GM19467 (cell line): ENCODE data around the gene NR2F2.

Experiments
- ATAC-seq: cut with Tn5 transposase; IDR thresholded peaks from one replicate; pipeline ENCODE4 v1.9.1; 2021; ENCODE audit warnings: mild to moderate bottlenecking, moderate library complexity; ENCODE audit not compliant: unreplicated experiment

NR2F2 gene

DNA sequence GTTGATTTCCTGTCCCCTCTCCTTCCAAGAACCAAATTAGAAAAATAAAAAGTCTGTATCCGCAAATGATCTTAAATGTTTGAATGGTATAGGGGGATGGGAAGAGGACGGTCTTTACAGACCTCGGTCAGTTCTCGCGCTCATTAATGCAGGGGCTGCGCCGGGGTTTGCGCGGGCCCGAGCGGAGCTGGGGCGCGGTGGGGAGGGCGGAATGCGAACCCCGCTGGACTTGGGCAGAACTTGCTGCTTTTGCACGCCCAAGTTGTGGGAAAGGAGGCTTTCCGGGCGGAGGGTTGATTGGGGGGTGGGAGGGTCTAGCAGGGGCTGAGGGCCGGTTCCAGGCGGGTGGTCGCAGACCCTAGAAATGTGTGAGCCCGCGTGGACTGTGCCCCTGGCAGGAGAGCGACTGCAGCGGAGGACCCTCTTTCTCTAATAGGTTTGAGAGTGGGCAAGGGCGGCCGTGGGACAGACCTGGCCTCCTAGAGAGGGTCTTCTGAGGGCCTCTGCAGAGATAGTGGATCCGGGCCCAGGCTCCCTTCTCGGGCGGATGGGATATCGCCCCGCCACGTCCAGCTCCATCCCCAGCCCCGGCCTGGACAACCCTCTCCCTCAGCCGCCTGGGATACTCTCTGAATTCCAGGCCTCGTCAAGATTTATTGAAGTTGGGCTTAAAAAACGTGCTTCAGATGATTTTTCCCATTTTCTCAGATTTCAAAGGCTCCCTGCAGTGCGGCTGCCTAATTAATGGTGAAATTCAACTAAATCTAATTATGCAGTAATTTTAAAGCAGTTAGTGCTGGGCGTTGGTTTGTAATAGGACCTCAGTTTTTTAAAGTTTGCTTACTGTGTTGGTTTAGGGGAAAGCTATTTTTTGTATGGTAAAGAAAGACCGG lies 11.3 kb downstream of the NR2F2 start:
- ATAC-seq, result no peak

DNA sequence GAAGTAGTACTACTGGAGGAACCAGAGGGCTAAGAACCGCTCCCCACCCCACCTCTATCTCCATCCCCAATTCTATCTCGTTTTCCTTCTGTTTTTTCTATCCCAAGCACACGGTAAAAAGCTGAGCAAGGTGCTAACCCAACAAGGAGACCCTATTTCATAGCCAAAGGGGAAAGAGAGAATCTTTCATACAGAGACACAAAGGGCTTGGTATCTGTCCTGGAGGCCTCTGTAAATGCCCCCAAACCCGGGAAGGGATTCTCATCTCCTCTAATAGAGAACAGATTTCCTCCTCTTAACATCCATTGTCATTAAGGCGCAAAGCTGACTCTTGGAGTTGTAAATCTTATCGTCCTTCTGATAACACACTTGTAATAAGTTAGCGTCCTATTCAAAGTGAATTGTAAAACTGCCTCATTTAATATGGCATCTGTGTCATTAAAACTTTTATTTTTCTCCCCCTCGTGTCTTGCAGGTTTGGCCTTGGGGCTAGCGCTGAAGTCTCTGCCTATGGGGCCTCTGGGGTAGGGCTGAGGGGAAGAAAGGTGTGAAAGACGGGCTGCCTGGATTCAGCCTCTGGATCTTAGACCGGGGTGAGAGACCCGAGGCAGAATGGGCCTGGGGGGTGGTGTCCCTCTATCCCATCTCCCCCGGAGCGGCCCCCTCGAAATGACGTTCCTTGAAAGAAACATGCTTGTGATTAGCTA lies 12.1 kb downstream of the NR2F2 start:
- ATAC-seq, result no peak

DNA sequence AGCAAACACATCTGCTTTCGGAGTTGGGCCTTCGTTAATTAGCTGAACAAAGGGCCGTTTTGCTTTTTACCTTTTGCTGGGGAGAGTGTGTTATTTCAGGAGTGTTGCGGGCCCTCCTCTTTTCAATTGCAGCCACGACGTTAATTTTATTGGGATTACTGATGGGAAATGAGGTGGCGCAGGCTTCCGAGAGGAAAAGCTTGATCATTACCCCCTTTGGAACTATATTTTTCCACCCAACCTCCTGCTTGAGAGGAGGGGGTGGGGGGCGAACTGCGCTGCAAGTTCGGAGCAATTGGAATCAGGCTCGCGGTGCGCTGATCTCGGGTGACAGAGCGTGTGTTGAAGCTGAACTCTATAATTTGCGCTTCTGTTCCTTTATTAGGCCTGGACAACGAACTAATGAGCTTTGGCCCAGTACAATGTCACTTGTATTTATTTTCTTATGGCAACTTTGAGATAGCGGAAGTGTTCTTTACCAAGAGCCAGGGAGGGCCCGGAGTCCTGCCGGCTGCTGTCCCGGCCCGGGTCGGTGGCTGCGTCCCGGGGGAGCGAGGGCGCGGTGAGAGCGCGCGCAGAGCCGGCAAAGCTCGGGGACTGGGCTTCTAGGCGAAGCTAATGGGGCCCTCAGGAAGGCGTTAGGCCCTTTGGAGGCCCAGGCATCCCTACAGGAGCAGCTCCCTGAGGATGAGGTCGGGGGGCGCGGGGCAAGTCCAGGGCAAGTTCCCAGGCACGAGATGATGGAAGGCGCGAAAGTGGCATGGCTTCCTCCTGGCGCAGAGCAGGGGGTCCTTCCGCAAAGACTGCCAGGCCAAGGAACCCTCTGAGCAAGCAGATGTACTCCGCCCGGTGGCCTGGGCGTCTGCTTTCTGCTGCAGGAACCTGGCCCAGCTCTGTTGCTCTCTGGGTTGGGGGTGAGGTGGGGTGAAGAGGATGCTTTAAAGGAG lies 12.9 kb downstream of the NR2F2 start:
- ATAC-seq, result no peak

DNA sequence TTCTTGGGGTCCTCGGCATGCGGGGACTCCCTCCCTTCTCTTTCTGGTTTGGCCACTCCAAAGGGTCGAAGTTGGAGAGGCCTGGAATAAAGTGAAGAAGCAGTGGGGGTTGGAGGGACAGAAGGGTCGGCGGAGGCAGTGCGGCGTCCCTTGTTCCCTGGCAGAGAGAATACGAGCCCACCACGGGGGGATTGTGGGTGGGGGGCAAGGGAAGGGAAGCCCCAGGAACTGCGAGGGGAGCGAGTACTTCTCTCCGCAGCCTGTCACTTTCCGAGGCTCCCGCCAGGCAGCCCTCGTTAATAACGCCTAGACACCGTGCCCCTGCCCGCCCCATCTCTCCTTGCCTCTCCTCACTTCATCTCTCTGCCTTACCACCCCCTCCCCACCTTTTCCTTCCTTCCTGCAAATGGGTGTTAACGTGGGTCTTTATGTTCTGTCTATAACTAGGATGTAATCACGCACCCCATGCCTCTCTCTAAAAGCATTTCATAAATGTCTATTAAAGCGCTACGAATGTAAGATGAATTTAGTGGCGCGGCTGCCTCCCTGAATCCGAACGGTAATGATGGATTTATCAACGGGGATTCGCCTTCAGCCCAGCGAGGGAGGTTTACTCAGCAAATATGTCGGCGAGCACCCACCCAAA lies 13.7 kb downstream of the NR2F2 start:
- no peak for ATAC-seq

DNA sequence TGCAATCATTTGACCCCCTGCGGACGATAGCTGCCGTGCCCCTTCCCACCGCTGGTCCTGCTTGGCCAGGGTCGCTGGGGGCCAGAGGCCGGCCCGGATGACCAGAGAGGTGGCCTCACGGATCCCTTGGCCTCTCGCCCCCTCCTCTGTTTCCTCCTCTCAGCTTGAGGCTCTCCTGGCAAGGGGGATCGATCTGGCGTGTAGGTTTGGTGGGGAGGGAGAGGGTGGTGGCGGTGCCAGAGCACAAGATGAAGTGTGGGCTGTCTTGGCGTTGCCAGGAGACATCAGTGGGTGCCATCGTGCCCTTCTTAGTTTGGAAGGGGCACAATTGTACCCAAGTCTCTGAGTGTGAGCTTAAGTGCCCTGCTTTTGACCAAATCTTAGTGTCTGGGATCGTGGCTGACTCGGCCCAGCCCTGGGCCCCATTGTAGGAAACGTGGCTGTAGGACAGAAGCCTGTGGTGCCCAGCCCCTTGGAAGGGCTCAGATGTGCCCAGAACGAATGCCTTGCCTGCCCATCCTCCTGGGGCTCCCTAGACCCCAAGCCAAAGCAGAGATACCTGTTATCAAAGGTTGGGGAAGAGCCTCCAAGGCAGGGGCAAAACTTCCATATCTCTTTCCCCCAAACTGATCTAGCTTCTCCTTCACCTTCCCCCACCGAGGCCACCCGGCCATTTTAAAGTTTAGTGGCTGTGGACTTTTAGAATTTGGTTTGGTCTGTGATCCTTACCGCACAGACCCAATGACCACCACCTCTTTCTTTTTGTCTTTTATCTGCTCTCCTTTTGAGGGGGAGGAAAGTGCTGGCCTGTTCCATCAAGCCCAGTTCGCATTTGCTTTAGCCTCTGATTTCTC lies 14.4 kb downstream of the NR2F2 start:
- no peak for ATAC-seq

DNA sequence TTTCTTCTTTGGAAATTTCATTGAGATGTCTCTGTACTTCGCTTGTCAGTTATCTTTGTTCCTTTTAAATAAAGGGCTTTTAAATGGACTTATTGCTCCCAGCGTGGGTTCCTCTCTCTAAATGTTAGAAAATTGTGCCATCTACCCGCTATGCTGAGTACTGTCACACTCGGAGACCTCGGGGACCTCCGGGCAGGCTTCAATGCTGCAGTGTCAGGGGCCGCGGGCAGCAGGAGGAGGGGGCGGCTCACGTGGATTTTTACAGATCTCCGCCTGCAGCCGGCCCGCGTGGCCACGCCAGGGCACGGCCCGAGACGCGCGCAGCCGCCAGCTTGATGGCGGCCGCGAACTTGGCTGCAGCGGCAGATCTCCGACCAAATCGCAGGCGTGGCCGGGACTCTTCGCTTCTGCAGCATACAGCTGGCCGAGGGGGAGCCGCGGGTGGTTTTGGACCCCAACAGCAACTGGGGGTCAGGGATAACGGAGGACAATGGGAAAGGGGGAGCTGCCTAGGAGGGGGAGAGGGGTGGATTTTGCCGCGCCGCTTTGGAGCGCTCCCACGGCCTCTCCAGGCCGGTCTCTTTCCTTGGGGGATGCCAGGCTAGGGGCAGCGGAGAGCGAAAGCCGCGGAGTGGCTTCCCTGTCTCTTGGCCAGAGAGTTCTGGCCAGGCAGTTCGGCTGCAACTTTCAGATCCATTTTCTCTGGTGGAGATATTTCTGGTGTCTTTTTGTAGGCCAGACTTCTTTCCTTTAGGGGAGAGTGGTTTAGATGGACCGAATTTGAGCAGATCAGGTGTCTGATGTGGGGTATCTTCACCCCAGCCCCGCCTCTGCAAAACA lies 15.3 kb downstream of the NR2F2 start:
- ATAC-seq, result no peak

DNA sequence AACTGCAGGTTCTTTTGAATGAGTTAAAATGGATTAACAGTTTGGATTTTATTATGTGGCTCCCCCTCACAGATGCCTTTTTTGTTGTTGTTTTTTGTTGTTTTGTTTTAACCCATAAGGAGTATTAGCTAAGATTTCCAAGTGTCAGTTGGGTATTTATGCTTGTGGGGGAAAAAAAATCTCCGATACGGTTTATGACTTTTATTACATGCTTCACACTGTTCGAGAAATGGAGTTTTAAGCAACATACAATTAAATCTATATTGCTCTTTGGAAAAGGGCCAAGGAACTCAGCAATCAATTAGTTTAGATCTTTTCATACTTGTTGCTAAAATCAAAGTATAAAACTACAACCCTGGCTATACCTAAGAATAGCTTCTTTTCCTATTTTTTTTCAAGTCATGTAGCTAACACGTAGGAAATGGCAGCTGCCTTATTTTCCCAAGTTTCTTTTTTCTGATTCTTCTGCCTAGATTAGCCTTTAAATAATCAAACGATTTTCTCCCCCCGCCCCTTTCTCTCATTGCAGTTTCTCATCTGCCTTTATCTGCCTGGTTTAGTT lies 16.0 kb downstream of the NR2F2 start:
- ATAC-seq, result no peak

DNA sequence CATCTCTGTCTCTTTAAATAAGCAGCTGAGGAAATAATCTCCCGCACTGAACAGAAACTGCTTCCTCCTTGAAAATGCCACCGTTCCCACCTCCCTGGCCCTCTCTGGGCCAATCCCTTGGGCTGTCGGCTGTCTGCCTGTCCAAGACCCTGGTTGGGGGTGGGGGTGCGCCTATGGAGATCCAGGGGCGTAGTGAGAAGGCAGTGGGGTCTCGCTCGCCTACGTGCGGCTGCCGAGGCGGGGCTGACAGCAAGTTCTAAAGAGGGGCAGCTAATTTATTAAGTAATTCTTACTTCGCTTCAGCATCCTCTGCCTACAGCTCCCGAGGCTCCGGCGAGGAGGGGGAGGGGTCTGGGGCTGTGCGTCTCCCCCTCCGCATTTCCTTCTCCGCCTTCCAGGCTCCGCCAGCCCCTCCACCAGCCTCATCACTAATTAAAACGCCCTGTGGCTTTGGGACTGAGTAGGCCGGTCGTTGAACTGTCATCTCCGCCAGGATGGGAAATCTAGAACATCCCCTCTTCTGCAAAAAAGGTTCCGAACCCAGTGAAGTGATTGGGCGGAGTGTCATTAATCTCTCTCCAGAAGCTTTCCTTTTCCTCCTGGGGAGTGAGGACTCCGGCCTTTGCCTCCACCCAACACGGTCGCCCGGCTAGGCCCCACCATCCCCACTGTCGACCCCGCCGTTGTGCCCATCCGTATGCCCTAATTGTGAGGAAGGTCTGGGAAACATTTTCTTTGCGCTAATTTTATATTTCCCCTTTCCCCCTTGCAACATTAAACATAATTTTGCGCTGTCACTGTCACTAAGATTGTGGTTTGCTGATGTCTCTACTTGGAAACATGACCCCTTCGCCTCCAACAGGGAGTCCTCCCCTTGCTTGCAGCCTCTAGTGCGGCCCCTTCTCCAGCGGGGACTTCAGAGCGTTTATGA lies 16.9 kb downstream of the NR2F2 start:
- no peak for ATAC-seq

DNA sequence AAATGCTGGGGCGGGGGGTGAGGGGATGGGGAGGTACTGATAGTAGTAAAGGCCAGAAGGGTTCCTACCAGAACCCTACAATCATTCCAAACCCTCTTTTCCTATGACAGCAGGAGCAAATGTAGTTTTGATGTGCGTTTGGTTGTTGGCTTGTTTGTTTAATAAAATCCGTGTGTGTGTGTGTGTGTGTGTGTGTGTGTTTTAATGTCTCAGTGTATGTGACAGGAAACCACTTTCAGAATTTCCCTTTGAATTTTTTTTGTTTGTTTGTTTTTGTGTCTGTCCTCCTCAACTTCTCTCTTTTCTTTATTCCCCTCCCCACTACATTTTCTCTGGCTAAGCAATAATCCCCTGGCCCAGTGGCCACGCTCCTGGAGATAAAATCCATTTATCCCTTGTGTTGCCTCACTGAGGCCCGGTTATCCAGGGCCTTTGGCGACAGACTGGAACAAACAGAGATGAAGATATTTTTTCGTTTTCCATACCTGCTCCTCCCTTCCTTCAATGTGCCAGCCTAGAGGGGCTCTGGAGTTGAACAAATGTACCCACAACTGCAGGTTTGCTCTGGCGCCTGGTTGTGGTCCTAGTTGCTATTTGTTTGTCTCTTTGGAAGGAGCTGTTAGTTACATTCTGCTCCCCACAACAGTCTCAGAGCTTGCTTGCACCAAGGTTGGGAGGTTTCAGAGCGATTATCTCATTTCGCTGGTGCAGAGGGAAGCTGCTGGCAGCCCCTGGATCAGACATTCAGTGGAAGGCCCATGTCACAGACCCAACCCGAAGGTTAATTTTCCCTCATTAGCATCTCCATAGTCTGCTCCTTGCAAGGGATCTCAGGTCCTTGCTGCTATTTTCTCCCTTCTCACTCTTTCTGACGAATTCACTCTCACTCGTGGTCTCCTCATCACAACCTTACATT lies 17.9 kb downstream of the NR2F2 start:
- no peak for ATAC-seq

DNA sequence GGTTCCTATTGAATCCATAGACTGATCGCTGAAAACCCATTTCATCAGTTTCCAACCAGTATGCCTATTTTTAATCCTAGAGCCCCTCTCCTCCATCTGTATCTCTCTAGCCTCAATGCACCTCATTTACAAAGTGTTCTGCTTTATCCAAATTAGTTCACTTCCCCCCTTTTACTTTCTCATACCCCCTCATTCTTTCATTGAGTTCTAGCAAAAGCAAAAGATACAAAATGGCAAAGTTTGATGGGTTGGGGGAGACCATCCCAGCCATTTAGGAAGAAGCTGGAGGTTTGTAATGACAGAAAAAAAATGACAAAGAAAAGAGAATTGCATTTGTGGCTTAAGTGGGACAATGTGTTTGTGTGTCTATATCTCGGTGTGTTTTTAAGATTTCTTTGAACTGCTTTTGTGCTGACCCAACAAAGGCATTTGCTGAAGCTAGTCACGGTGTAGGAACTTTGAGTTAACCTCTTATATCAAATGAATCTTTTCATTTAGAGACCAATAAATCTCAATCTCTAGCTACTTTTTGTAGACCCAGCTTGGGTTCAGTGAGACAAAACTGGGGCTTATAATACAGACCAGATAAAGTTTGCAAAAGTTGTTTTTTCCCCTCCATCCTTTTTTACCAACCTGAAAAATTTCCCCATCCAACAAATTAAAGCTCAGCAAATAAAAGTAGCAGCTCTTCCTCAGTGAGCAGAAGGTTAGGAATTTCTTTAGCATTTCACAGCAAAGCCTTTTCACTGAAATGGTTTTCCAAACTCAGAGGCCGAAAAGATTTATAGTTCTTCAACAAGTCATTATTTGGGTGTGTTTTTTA lies 18.7 kb downstream of the NR2F2 start:
- ATAC-seq, result no peak

DNA sequence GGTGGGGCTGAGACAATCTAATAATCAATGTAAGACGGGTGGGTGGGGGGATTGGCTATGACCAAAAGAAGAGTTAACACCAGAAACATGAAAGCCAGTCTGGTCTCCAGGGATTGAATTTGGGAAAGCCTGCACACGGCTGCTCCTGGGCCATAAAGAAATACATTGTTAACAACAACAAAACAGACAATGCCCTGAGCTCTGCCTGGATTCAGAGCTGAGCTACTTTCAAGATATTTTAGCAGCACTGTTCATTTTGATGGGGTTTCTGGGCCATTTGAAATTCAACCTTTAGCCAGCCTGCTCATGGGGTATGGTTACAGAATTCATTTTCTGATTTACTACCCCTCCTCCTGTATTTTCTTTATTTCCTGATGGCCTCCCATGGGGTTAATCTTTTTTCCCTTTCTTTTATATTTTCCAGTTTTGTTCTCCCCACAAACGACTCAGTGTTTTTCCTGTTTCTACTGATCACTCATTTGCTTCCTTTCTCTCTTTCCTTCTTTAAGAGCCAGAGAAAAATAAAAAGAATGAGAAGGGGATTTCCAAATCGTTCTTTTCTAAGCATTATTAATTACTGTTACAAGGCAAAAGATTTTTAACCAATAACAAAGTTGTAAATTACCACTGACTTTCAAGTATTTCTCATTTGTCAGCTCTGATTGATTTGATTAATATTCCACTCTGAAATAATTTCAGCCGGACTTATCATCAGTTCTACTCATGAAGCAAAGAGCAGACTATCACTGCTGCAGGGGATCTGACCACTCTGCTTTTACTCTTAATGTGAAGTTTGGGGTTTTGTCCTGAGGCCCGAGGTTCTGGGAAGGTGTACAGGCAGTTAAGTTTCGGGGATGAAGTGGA lies 19.6 kb downstream of the NR2F2 start:
- no peak for ATAC-seq

DNA sequence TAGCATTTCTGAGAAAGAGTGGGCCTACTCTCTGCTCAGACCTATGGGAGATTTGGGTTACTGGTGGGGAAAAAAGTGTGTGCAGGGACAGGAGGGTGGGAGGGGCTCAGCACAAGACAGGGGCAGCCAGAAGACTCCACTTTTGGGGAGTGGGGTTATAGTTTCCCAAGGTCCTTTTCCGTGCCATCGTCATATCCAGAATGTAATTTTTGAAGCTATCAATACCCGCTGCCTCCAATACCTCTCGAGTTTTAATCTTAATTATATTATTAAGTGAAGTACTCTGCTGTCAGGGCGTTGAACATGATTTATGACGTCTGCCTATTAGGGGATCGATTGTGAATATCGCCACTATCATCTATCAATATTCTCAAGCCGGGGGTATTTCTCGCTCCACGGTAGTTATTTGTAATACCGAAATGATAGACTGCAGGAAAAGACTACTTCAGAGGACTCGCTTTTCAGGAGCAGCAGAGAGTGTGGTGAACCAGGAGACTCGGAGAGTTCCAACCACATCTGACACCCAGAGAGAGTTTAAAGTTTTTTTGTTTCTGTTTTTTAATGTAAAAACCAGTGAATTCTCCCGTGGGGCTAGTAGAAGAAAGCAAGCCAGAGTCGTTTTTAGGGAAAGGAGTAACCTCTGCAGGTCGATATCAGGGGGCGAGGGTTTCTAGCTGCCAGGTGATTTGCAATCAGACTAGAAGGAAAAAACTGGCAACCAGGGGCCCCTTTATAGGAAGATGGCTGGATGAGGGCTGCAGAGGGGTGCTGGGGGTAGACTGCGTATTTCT lies 20.6 kb downstream of the NR2F2 start:
- ATAC-seq, result no peak

DNA sequence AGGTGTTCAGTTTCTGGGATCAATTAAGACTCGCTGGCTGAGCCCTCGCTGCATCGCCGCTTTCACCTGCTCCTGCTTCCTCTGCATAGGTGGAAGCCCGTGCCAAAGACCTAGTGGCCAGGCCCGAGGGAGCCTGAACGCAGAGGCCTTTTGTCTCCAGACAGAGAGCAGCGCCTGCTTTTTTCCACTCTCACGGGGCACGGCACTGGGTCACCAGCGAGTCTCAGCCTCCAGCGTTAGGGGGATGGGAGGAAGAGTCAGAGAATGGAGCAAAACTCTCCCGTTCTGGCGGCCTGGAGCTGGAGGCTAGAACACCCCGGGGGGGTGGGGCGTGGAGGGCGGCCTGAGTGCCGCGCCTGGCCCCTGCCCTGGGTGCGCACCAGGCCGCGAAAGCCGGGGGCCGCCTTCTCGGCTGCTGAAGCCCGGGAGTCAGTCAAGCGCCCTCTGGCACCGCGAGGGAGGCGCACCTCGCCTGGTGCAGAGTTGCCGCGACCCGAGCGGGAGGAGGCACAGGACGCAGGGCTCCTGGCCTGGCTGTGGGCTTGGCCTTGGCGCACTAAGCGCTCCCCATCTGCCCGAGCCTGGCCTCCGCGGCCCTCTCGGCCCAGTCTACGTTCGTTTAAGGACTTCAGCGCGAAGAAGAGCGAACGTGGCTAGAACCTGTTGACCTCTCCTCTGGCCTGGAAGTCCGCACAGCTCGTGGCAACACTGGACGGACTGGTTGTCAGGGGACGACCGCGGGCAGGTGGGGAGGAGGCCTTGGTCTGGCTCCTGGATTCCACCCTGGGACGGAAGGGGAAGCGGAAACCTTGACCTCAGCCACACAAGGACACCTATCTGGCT lies 21.5 kb downstream of the NR2F2 start:
- no peak for ATAC-seq
